OCI-LY1 (cell line): Measurements from ENCODE around the gene LMO1.

Experiments
- H2AFZ ChIP-seq: fragments of 200-600 bp; sonication (generic), shearing (Covaris generic); 2 replicates; pipeline ENCODE4 v1.6.0; 2014; ENCODE audit warnings: antibody characterized with exemption, mild to moderate bottlenecking, low read length
- H3F3A ChIP-seq: fragments of 200-600 bp; sonication (generic), shearing (Covaris generic); 2 replicates; pipeline ENCODE4 v1.6.0; 2014; ENCODE audit warnings: mild to moderate bottlenecking, antibody characterized with exemption, low read length, moderate library complexity; ENCODE audit not compliant: insufficient read depth
- H3K27ac ChIP-seq: fragments of 200-600 bp; sonication (generic); 2 replicates; pipeline ENCODE4 v1.5.1; 2014; ENCODE audit warnings: low read length, mixed run types, mild to moderate bottlenecking, low read depth; ENCODE audit not compliant: poor library complexity, severe bottlenecking
- H3K27me3 ChIP-seq: fragments of 200-600 bp; sonication (generic); 2 replicates; pipeline ENCODE4 v1.6.0; 2014; ENCODE audit warnings: antibody characterized with exemption, mild to moderate bottlenecking, low read length, moderate library complexity; ENCODE audit not compliant: insufficient read depth
- H3K36me3 ChIP-seq: fragments of 200-600 bp; sonication (generic); 2 replicates; pipeline ENCODE4 v1.6.1; 2014; ENCODE audit warnings: mild to moderate bottlenecking, antibody characterized with exemption, low read length, moderate library complexity, mixed read lengths; ENCODE audit not compliant: insufficient read depth
- H3K4me1 ChIP-seq: fragments of 200-600 bp; sonication (generic); 2 replicates; pipeline ENCODE4 v1.5.1; 2014; ENCODE audit warnings: mild to moderate bottlenecking, low read length, moderate library complexity; ENCODE audit not compliant: insufficient read depth, severe bottlenecking
- H3K4me2 ChIP-seq: fragments of 200-600 bp; sonication (generic), shearing (Covaris generic); 2 replicates; pipeline ENCODE4 v1.6.1; 2014; ENCODE audit warnings: low read length
- H3K4me3 ChIP-seq: fragments of 200-600 bp; sonication (generic); 2 replicates; pipeline ENCODE4 v1.5.1; 2014; ENCODE audit warnings: low read length, low read depth, mild to moderate bottlenecking, mixed read lengths; ENCODE audit not compliant: poor library complexity, severe bottlenecking
- H3K79me2 ChIP-seq: fragments of 200-600 bp; shearing (Covaris generic); 2 replicates; pipeline ENCODE4 v1.6.1; 2016; ENCODE audit warnings: mixed run types, low read length, mixed read lengths; ENCODE audit not compliant: insufficient read depth
- H3K9ac ChIP-seq: fragments of 200-600 bp; sonication (generic), shearing (Covaris generic); 2 replicates; pipeline ENCODE4 v1.6.1; 2014; ENCODE audit warnings: mild to moderate bottlenecking, low read length, mixed read lengths
- H3K9me2 ChIP-seq: fragments of 200-600 bp; sonication (generic), shearing (Covaris generic); 2 replicates; pipeline ENCODE4 v1.6.1; 2014; ENCODE audit warnings: low read depth, mild to moderate bottlenecking, low read length, mixed read lengths
- H3K9me3 ChIP-seq: fragments of 200-600 bp; shearing (Covaris generic); 2 replicates; pipeline ENCODE4 v1.6.1; 2014; ENCODE audit warnings: low read length, mixed read lengths
- H4K20me1 ChIP-seq: fragments of 200-600 bp; sonication (generic), shearing (Covaris generic); 2 replicates; pipeline ENCODE4 v1.6.0; 2016; ENCODE audit warnings: mild to moderate bottlenecking, low read length; ENCODE audit not compliant: insufficient read depth
- EZH2 ChIP-seq: fragments of 200-600 bp; sonication (generic), shearing (Covaris generic); IDR thresholded peaks from 2 replicates; pipeline ENCODE4 v1.8.0; 2017; ENCODE audit warnings: borderline replicate concordance, mixed run types, mild to moderate bottlenecking, antibody characterized with exemption, low read length, moderate library complexity, mixed read lengths
- TF ChIP-seq, protein P1 (sequence below): fragments of 200-600 bp; sonication (generic), shearing (Covaris generic); IDR thresholded peaks from 2 replicates; pipeline ENCODE4 v1.5.1; 2017; ENCODE audit warnings: mild to moderate bottlenecking, antibody characterized with exemption, low read length, moderate library complexity, mixed read lengths

Gene LMO1

GRCh38 chr11:8257003-8257664 is 6.5 kb downstream of the LMO1 start:
- Histone ChIP-seq H3K27ac (no peak overlapping the region), H3K9ac (no peak overlapping the region), H2AFZ (no peak overlapping the region), H3K4me1 (no peaks in the 10 kb centered on the region), H4K20me1 (no peaks in the 10 kb centered on the region), H3K79me2 (no peaks in the 10 kb centered on the region), H3K4me3 (no peak overlapping the region), H3F3A (no peaks in the 10 kb centered on the region), H3K9me2 (no peaks in the 10 kb centered on the region), H3K4me2 (no peak overlapping the region), H3K36me3 (no peaks in the 10 kb centered on the region), H3K27me3 (no peaks in the 10 kb centered on the region), H3K9me3 (no peaks in the 10 kb centered on the region)
- TF ChIP-seq, protein P1, sequence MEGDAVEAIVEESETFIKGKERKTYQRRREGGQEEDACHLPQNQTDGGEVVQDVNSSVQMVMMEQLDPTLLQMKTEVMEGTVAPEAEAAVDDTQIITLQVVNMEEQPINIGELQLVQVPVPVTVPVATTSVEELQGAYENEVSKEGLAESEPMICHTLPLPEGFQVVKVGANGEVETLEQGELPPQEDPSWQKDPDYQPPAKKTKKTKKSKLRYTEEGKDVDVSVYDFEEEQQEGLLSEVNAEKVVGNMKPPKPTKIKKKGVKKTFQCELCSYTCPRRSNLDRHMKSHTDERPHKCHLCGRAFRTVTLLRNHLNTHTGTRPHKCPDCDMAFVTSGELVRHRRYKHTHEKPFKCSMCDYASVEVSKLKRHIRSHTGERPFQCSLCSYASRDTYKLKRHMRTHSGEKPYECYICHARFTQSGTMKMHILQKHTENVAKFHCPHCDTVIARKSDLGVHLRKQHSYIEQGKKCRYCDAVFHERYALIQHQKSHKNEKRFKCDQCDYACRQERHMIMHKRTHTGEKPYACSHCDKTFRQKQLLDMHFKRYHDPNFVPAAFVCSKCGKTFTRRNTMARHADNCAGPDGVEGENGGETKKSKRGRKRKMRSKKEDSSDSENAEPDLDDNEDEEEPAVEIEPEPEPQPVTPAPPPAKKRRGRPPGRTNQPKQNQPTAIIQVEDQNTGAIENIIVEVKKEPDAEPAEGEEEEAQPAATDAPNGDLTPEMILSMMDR: no peak
- no peak for TF ChIP-seq EZH2

- no peak overlapping the region for H3K9ac ChIP-seq
- no peak overlapping the region for H3K4me2 ChIP-seq
- no peak overlapping the region for H2AFZ ChIP-seq
- no peaks in the 10 kb centered on the region for H3K4me1 ChIP-seq
- H3F3A ChIP-seq: no peaks in the 10 kb centered on the region
- H3K27me3 ChIP-seq: no peaks in the 10 kb centered on the region
- H3K79me2 ChIP-seq: no peaks in the 10 kb centered on the region
- H3K4me3 ChIP-seq: no peak overlapping the region
- no peaks in the 10 kb centered on the region for H4K20me1 ChIP-seq
- TF ChIP-seq, protein P1: no peak
- no peak for TF ChIP-seq EZH2
- no peaks in the 10 kb centered on the region for H3K9me2 ChIP-seq
- no peaks in the 10 kb centered on the region for H3K9me3 ChIP-seq
- no peaks in the 10 kb centered on the region for H3K36me3 ChIP-seq
- no peak overlapping the region for H3K27ac ChIP-seq
These were observed 7.2 kb downstream of the LMO1 start for GRCh38 chr11:8256271-8257002.

- Histone ChIP-seq H3K4me2 (no peak overlapping the region), H3F3A (no peaks in the 10 kb centered on the region), H3K36me3 (no peaks in the 10 kb centered on the region), H3K9me2 (no peaks in the 10 kb centered on the region), H3K27ac (no peak overlapping the region), H2AFZ (no peak overlapping the region), H3K79me2 (no peaks in the 10 kb centered on the region), H3K4me1 (no peaks in the 10 kb centered on the region), H3K9ac (no peak overlapping the region), H3K9me3 (no peaks in the 10 kb centered on the region), H3K27me3 (no peaks in the 10 kb centered on the region), H3K4me3 (no peak overlapping the region), H4K20me1 (no peaks in the 10 kb centered on the region)
- TF ChIP-seq, protein P1: no peak
- no peak for TF ChIP-seq EZH2
These were observed 10.1 kb downstream of the LMO1 start for GRCh38 chr11:8253566-8253965.
